Measurements from ENCODE around the gene SEPTIN11. TPM values are rescaled to one million over a fixed set of nuclear protein-coding genes. Genes with fewer than 3 reads are reported as not detected.
A peak's percentile ranks its signal among the peaks of the same experiment; 100 is the strongest.

The SEPTIN11 gene
- total and polyA plus RNA-seq, 9 of the 15 experiments (the other 6 are each of a cell fraction or from before 2014, with no cell fraction given) = 25.7 to 142 (median 84.3) TPM

- TF ChIP-seq CHD7 (IDR thresholded peaks at IDR 0.05; ENCODE audit: low read depth, low read length) = no peak
- no peak for TF ChIP-seq ZNF224 (CRISPR knock-in tag; IDR thresholded peaks at IDR 0.05)
- no peak for TF ChIP-seq PBX2 (CRISPR knock-in tag; IDR thresholded peaks at IDR 0.05; ENCODE audit: low read depth)
- TF ChIP-seq PBX2 (tag; conservative IDR thresholded peaks at IDR 0.05; ENCODE audit: low read depth) = no peak
- no peak for TF ChIP-seq CBX8 (IDR thresholded peaks at IDR 0.05; ENCODE audit: borderline replicate concordance, extremely low read depth, low read depth, low read length, poor library complexity, severe bottlenecking)
- TF ChIP-seq STAT6 (CRISPR knock-in tag; IDR thresholded peaks at IDR 0.05) = no peak
- no peak for TF ChIP-seq ZC3H8 (IDR thresholded peaks at IDR 0.05)
- no peak for TF ChIP-seq DMBX1 (CRISPR knock-in tag; IDR thresholded peaks at IDR 0.05; ENCODE audit: borderline replicate concordance)
- peak; percentile 78 for TF ChIP-seq POLR2G (IDR thresholded peaks at IDR 0.05; ENCODE audit: low read depth, low read length)
Measured at GRCh38 chr4:76948443-76949275, 893 bp upstream of the SEPTIN11 start (continued).
